SK-N-SH (cell line): ENCODE results near the gene CDH4.

Experiments
- CHD2 ChIP-seq: fragments of 150-350 bp; IDR thresholded peaks from 2 replicates; pipeline ENCODE4 v1.6.1; 2018; ENCODE audit warnings: low read length; ENCODE audit not compliant: partially characterized antibody
- CTCF ChIP-seq: fragments of 200-600 bp; sonication (generic); IDR thresholded peaks from 2 replicates; pipeline ENCODE4 v1.6.1; 2017; ENCODE audit warnings: antibody characterized with exemption, mild to moderate bottlenecking, moderate library complexity
- ELF1 ChIP-seq: IDR thresholded peaks from 2 replicates; pipeline ENCODE4 v1.4.0; 2012
- MAX ChIP-seq: IDR thresholded peaks from 2 replicates; pipeline ENCODE4 v1.4.0; 2012; ENCODE audit warnings: low read depth
- MEF2A ChIP-seq: IDR thresholded peaks from 2 replicates; pipeline ENCODE4 v1.4.0; 2012; ENCODE audit warnings: low read depth, borderline replicate concordance
- MXI1 ChIP-seq: IDR thresholded peaks from 2 replicates; pipeline ENCODE4 v1.6.1; 2012; ENCODE audit warnings: mild to moderate bottlenecking, low read depth, low read length, improper control_type of control experiment
- RAD21 ChIP-seq: IDR thresholded peaks from 2 replicates; pipeline ENCODE4 v1.6.1; 2012; ENCODE audit warnings: mild to moderate bottlenecking, low read length
- SIN3A ChIP-seq: IDR thresholded peaks from 2 replicates; pipeline ENCODE4 v1.6.1; 2012; ENCODE audit warnings: low read depth, mild to moderate bottlenecking, low read length, moderate library complexity, borderline replicate concordance
- TCF12 ChIP-seq: IDR thresholded peaks from 2 replicates; pipeline ENCODE4 v1.4.0; 2012
- TEAD4 ChIP-seq: IDR thresholded peaks from 2 replicates; pipeline ENCODE4 v1.4.0; 2012; ENCODE audit warnings: mild to moderate bottlenecking, borderline replicate concordance; ENCODE audit not compliant: insufficient read depth
- USF1 ChIP-seq: IDR thresholded peaks from 2 replicates; pipeline ENCODE4 v1.4.0; 2012; ENCODE audit warnings: low read depth, borderline replicate concordance
- USF2 ChIP-seq: fragments of 150-350 bp; IDR thresholded peaks from 2 replicates; pipeline ENCODE4 v1.6.1; 2017; ENCODE audit warnings: antibody characterized with exemption, low read length, low read depth, borderline replicate concordance

GRCh38 chr20:61795669-61796630 lies 543.9 kb downstream of the CDH4 start:
- TF ChIP-seq TCF12 (no peak), RAD21 (no peak), MXI1 (no peak), CTCF (no peak), CHD2 (no peak), MAX (no peak), SIN3A (no peak), MEF2A (no peak), USF2 (no peak), ELF1 (no peak), TEAD4 (no peak), USF1 (no peak)
